Measurements from ENCODE around the gene SHANK1. TPM values are rescaled to one million over a fixed set of nuclear protein-coding genes. Genes with fewer than 3 reads are reported as not detected.

SHANK1 gene
- total and polyA plus RNA-seq, 2 donors (not counting 3 experiments of a cell fraction or from before 2014, with no cell fraction given): 0.66 to 1.9 TPM

DNA sequence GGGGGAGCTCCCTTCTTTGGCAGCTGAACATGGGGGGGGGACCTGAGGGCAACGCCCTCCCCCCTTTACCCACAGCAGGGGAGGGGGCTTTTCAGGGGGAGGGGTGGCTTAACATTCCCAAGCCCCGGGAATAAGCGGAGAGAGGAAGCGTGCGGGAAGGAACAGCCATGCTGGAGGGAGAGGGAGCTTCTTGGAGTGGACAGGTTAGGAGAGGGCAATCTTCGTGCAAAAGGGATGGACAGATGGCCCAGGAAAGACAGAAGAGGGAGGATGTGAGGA is 59.6 kb downstream of the SHANK1 start:
- intact Hi-C loops (cut with micrococcal nuclease) (no loop called here), dilution Hi-C loops (cut with MboI; ENCODE audit: extremely low pct_ligation_motif_present, low sequenced_read_pairs) (no loop called here)
- Histone ChIP-seq H3K9me1 (replicated peaks; ENCODE audit: control insufficient read depth, extremely low read depth, insufficient read depth, low read length) (no peaks in the 10 kb centered on the region), H3K36me3 (ENCODE audit: control insufficient read depth in 2 of 2, extremely low read depth in 1 of 2, insufficient read depth in 2 of 2, low read length in 2 of 2) (no peaks in the 10 kb centered on the region), H4K20me1 (replicated peaks; ENCODE audit: control insufficient read depth, extremely low read depth, insufficient read depth, low read length) (no peaks in the 10 kb centered on the region), H3K4me2 (ENCODE audit: insufficient read depth, low read length) (no peak overlapping the region), H3K4me3 (replicated peaks in 1 of 3; ENCODE audit: insufficient read depth in 1 of 3, low read depth in 1 of 3, low read length in 3 of 3) (no peak overlapping the region), H3K27ac (ENCODE audit: insufficient read depth, low read depth, low read length) (no peak overlapping the region), H3K9ac (replicated peaks; ENCODE audit: extremely low read depth, insufficient read depth, low read length) (no peak overlapping the region), H2AFZ (ENCODE audit: low read depth, low read length) (no peak overlapping the region), H3K9me3 (replicated peaks; ENCODE audit: control insufficient read depth, insufficient read depth, low read length) (no peaks in the 10 kb centered on the region), H3K4me1 (ENCODE audit: control insufficient read depth, extremely low read depth, insufficient read depth, low read length) (peaks cover 11% of the 10 kb centered on the region), H3K79me2 (ENCODE audit: control insufficient read depth, insufficient read depth, low read length) (no peaks in the 10 kb centered on the region), H3K27me3 (ENCODE audit: control insufficient read depth in 2 of 2, insufficient read depth in 2 of 2, low read length in 2 of 2) (peaks cover 0 to 2% of the 10 kb centered on the region in 2 experiments)
- DNase-seq (ENCODE audit: low read depth, low spot score): no peak
- ChIA-PET POLR2A (no interaction called here), CTCF (interaction anchor here (1.0 to 1.4 kb wide), 3 partner anchors 44 to 122 kb away, joined by 3 to 6 read pairs (median 4); no protein-coding TSS in a partner anchor)
- no peak for FAIRE-seq
- BruUV-seq (replicated peaks): no TSS peak
- TF ChIP-seq JUN (IDR thresholded peaks at IDR 0.05; ENCODE audit: borderline replicate concordance, insufficient read depth, insufficient read length, low read depth) (no peak), POLR2A (IDR thresholded peaks at IDR 0.05; ENCODE audit: low read depth, low read length) (no peak), FOS (IDR thresholded peaks at IDR 0.05; ENCODE audit: borderline replicate concordance, insufficient read depth, low read length) (no peak)

- ChIA-PET CTCF (interaction anchor here (1.1 to 1.4 kb wide), 2 partner anchors 44 to 122 kb away, joined by 3 to 4 read pairs; no protein-coding TSS in a partner anchor), POLR2A (no interaction called here)
- no peak for TF ChIP-seq MAX (IDR thresholded peaks at IDR 0.05; ENCODE audit: insufficient read depth, insufficient read length)
- no peak for TF ChIP-seq FOS (IDR thresholded peaks at IDR 0.05; ENCODE audit: borderline replicate concordance, insufficient read depth, low read length)
- TF ChIP-seq CTCF (IDR thresholded peaks at IDR 0.05; ENCODE audit: extremely low read depth in 1 of 2, insufficient read depth in 1 of 2, low read depth in 1 of 2, low read length in 2 of 2): no peak
- no peak for TF ChIP-seq JUN (IDR thresholded peaks at IDR 0.05; ENCODE audit: borderline replicate concordance, insufficient read depth, insufficient read length, low read depth)
- no peak for TF ChIP-seq POLR2AphosphoS5 (IDR thresholded peaks at IDR 0.05; ENCODE audit: insufficient read depth, low read depth, low read length)
- no peak for TF ChIP-seq EZH2 (IDR thresholded peaks at IDR 0.05; ENCODE audit: borderline replicate concordance, low read depth, low read length, severe bottlenecking)
- TF ChIP-seq POLR2A (IDR thresholded peaks at IDR 0.05; ENCODE audit: low read depth, low read length): no peak
- no peak for TF ChIP-seq MYC (IDR thresholded peaks at IDR 0.05; ENCODE audit: low read depth, low read length)
- TF ChIP-seq GATA2 (IDR thresholded peaks at IDR 0.05; ENCODE audit: insufficient read depth, insufficient read length, low read depth, low read length): no peak
- FAIRE-seq (no peak), DNase-seq (ENCODE audit: low read depth, low spot score) (no peak)
- Histone ChIP-seq H3K79me2 (ENCODE audit: control insufficient read depth, insufficient read depth, low read length) (no peaks in the 10 kb centered on the region), H3K9ac (replicated peaks; ENCODE audit: extremely low read depth, insufficient read depth, low read length) (no peak overlapping the region), H3K4me2 (ENCODE audit: insufficient read depth, low read length) (peak overlapping the region; percentile 28), H3K27ac (ENCODE audit: insufficient read depth, low read depth, low read length) (no peak overlapping the region), H3K36me3 (ENCODE audit: control insufficient read depth in 2 of 2, extremely low read depth in 1 of 2, insufficient read depth in 2 of 2, low read length in 2 of 2) (no peaks in the 10 kb centered on the region), H3K9me3 (replicated peaks; ENCODE audit: control insufficient read depth, insufficient read depth, low read length) (no peaks in the 10 kb centered on the region), H4K20me1 (replicated peaks; ENCODE audit: control insufficient read depth, extremely low read depth, insufficient read depth, low read length) (no peaks in the 10 kb centered on the region), H3K4me3 (replicated peaks in 1 of 3; ENCODE audit: insufficient read depth in 1 of 3, low read depth in 1 of 3, low read length in 3 of 3) (peak overlapping the region in 1 of 3 experiments; percentile 22), H2AFZ (ENCODE audit: low read depth, low read length) (no peak overlapping the region), H3K9me1 (replicated peaks; ENCODE audit: control insufficient read depth, extremely low read depth, insufficient read depth, low read length) (no peaks in the 10 kb centered on the region), H3K27me3 (ENCODE audit: control insufficient read depth in 2 of 2, insufficient read depth in 2 of 2, low read length in 2 of 2) (peaks cover 0 to 2% of the 10 kb centered on the region in 2 experiments), H3K4me1 (ENCODE audit: control insufficient read depth, extremely low read depth, insufficient read depth, low read length) (peaks cover 11% of the 10 kb centered on the region)
- no TSS peak for BruUV-seq (replicated peaks)
- intact Hi-C loops (cut with micrococcal nuclease): loop anchor here (2.0 to 5.0 kb wide), 3 partner anchors 51 to 327 kb away; no protein-coding TSS in a partner anchor
- dilution Hi-C loops (cut with MboI; ENCODE audit: extremely low pct_ligation_motif_present, low sequenced_read_pairs): no loop called here
Measured at GRCh38 chr19:50659318-50660087, 60.1 kb downstream of the SHANK1 start.

Data from endothelial cell of umbilical vein (primary cell).